ELF-1 (cell line): ENCODE data around the gene XYLT2.
"Not testable (repeated sequence)": the region's sequence is repeated elsewhere in the genome, so short reads cannot be mapped to it uniquely, and the experiment has no call there.

ENCODE experiments used
- DNase-seq: peaks from one replicate; pipeline ENCODE4 v3.0.0-alpha.2; 2016; ENCODE audit warnings: low read depth, low spot score

The XYLT2 gene

GRCh38 chr17:50345432-50346312 lies at the start of gene XYLT2:
TSS of gene XYLT2 (plus strand) at chr17:50346126. CDS start at chr17:50346141, 15 bp downstream.
- DNase-seq: peak; percentile 67

GRCh38 chr17:50297407-50297865 lies 48.5 kb upstream of the XYLT2 start:
- peak; percentile 84 for DNase-seq

GRCh38 chr17:50298018-50298417 lies 47.9 kb upstream of the XYLT2 start:
- peak; percentile 59 for DNase-seq

- DNase-seq: no peak
Observed at GRCh38 chr17:50299776-50300175, 46.1 kb upstream of the XYLT2 start.

GRCh38 chr17:50300824-50301223 lies 45.1 kb upstream of the XYLT2 start:
- not testable (repeated sequence) for DNase-seq

GRCh38 chr17:50301891-50302584 lies 43.9 kb upstream of the XYLT2 start:
- DNase-seq: no peak

- peak; percentile 39 for DNase-seq
Observed at GRCh38 chr17:50303051-50303450, 42.9 kb upstream of the XYLT2 start.

GRCh38 chr17:50303596-50303995 lies 42.3 kb upstream of the XYLT2 start:
- peak; percentile 71 for DNase-seq

GRCh38 chr17:50304781-50305404 lies 41.0 kb upstream of the XYLT2 start:
- DNase-seq: peak; percentile 18

GRCh38 chr17:50307654-50308053 lies 38.3 kb upstream of the XYLT2 start:
- DNase-seq: no peak

GRCh38 chr17:50308666-50309065 lies 37.3 kb upstream of the XYLT2 start:
- no peak for DNase-seq

- DNase-seq: no peak
Observed at GRCh38 chr17:50310455-50311111, 35.3 kb upstream of the XYLT2 start.

GRCh38 chr17:50311112-50311460 lies 34.8 kb upstream of the XYLT2 start:
- DNase-seq: no peak

GRCh38 chr17:50311483-50311882 lies 34.4 kb upstream of the XYLT2 start:
- DNase-seq: no peak

- DNase-seq: no peak
Observed at GRCh38 chr17:50312308-50312707, 33.6 kb upstream of the XYLT2 start.

GRCh38 chr17:50314456-50315011 lies 31.4 kb upstream of the XYLT2 start:
- no peak for DNase-seq

GRCh38 chr17:50316016-50316587 lies 29.8 kb upstream of the XYLT2 start:
- no peak for DNase-seq

GRCh38 chr17:50316660-50317059 lies 29.3 kb upstream of the XYLT2 start:
- DNase-seq: not testable (repeated sequence)

GRCh38 chr17:50317121-50317520 lies 28.8 kb upstream of the XYLT2 start:
- no peak for DNase-seq

- peak; percentile 80 for DNase-seq
Observed at GRCh38 chr17:50318501-50319285, 27.2 kb upstream of the XYLT2 start.
